T-helper 1 cell treated with Interleukin-12 subunit alpha and Interleukin-12 subunit beta and Interleukin-4 antibody, amounts not matched to agents 30 μg/mL and 1 μg/mL, for 36 hours (primary cell): ENCODE data around the gene NAPSA.

Source experiments
- H3K27ac Mint-ChIP-seq: one replicate; pipeline ENCODE4 v1.8.0; 2021; ENCODE audit warnings: mild to moderate bottlenecking, mixed read lengths
- H3K27me3 Mint-ChIP-seq: one replicate; pipeline ENCODE4 v1.8.0; 2021; ENCODE audit warnings: low read depth, mixed read lengths
- H3K36me3 Mint-ChIP-seq: one replicate; pipeline ENCODE4 v1.8.0; 2021; ENCODE audit warnings: low read depth, mixed read lengths
- H3K4me1 Mint-ChIP-seq: one replicate; pipeline ENCODE4 v1.8.0; 2021; ENCODE audit warnings: low read depth, mixed read lengths
- H3K4me3 Mint-ChIP-seq: one replicate; pipeline ENCODE4 v1.8.0; 2021; ENCODE audit warnings: mild to moderate bottlenecking, moderate library complexity, mixed read lengths
- H3K9me3 Mint-ChIP-seq: one replicate; pipeline ENCODE4 v1.8.0; 2021; ENCODE audit warnings: mixed read lengths

Gene NAPSA

GRCh38 chr19:50378863-50379236, 13.4 kb upstream of the NAPSA start:
- H3K27ac Mint-ChIP-seq: no peak overlapping the region
- no peaks in the 10 kb centered on the region for H3K27me3 Mint-ChIP-seq
- H3K4me1 Mint-ChIP-seq: peaks cover 24% of the 10 kb centered on the region
- H3K4me3 Mint-ChIP-seq: no peak overlapping the region
- peaks cover 35% of the 10 kb centered on the region for H3K36me3 Mint-ChIP-seq
- no peaks in the 10 kb centered on the region for H3K9me3 Mint-ChIP-seq

- H3K4me3 Mint-ChIP-seq: no peak overlapping the region
- peaks cover 35% of the 10 kb centered on the region for H3K36me3 Mint-ChIP-seq
- H3K27ac Mint-ChIP-seq: no peak overlapping the region
- H3K4me1 Mint-ChIP-seq: peaks cover 19% of the 10 kb centered on the region
- H3K9me3 Mint-ChIP-seq: no peaks in the 10 kb centered on the region
- H3K27me3 Mint-ChIP-seq: no peaks in the 10 kb centered on the region
These were observed 12.9 kb upstream of the NAPSA start for GRCh38 chr19:50378169-50378862.

GRCh38 chr19:50377517-50377916, 12.1 kb upstream of the NAPSA start:
- Mint-ChIP-seq H3K27me3 (no peaks in the 10 kb centered on the region), H3K4me3 (peak overlapping the region; percentile 98), H3K36me3 (peaks cover 35% of the 10 kb centered on the region), H3K4me1 (peaks cover 16% of the 10 kb centered on the region), H3K27ac (peak overlapping the region; percentile 83), H3K9me3 (no peaks in the 10 kb centered on the region)

DNA sequence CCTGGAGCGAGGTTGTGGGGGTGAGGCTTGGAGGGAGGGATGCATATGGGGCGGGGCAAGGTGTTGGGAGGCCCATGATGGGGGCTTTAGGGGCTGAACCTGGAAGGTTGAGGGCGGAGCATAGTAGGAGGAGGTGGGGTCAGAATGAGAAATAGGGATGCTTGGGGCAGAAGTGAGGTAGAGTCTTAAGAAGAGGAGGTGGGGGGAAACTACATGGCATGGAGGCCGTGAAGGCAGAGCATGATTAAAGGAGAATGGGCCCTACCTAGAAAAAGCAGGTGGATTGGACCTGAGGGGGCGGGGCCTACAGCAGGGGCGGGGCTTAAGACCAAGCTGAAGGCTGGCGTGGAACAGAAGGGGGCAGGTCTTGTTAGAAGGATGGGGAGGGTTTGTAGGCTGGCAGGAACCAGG, 11.6 kb upstream of the NAPSA start:
- Mint-ChIP-seq H3K27me3 (no peaks in the 10 kb centered on the region), H3K4me1 (peaks cover 16% of the 10 kb centered on the region), H3K9me3 (no peaks in the 10 kb centered on the region), H3K36me3 (peaks cover 35% of the 10 kb centered on the region), H3K4me3 (peak overlapping the region; percentile 98), H3K27ac (peak overlapping the region; percentile 83)

DNA sequence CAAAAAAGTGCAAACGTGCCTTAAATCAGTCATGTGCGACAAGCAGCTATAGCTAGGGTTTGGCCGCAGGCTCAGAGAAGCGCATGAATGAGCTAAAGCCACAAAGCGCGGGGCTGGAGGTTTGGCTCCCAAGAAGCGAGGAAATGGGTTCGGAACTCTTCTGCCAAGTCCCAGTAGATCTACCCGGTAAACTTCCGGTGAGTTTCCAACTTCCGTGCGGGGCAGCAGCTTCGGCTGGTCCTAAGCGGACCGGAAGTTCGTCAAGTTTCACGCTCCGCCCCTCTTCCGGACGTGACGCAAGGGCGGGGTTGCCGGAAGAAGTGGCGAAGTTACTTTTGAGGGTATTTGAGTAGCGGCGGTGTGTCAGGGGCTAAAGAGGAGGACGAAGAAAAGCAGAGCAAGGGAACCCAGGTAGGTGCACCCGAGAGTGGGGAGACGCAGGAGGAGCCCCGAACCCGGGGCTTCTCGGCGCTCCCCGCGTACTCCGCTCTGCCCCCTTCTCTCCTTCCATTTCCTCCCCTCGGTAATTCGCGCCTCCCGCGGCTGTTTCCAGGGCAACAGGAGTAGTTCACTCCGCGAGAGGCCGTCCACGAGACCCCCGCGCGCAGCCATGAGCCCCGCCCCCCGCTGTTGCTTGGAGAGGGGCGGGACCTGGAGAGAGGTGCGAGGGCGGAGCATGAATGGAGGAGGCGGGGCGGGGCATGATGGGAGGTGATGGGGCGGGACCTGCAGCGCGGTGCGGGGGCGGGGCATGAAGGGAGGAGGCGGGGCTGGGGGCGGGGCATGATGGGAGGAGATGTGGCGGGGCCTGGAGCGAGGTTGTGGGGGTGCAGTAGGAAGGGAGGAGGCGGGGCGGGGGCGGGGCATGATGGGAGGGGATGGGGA, 11.0 kb upstream of the NAPSA start, which contains the start of gene NR1H2:
Gene NR1H2 (plus strand): TSS at position 292 of the 885 bp plus-strand sequence. CDS start 1,149 bp downstream, outside the sequence.
- Mint-ChIP-seq H3K27me3 (no peaks in the 10 kb centered on the region), H3K4me3 (peak within 1 kb of the TSS; percentile 98), H3K36me3 (peaks cover 34% of the 10 kb centered on the region), H3K4me1 (peaks cover 16% of the 10 kb centered on the region), H3K9me3 (no peaks in the 10 kb centered on the region), H3K27ac (peak within 1 kb of the TSS; percentile 100)

GRCh38 chr19:50371914-50372475, 6.6 kb upstream of the NAPSA start:
- Mint-ChIP-seq H3K27ac (no peak overlapping the region), H3K9me3 (no peaks in the 10 kb centered on the region), H3K27me3 (no peaks in the 10 kb centered on the region), H3K4me1 (peaks cover 20% of the 10 kb centered on the region), H3K36me3 (peaks cover 4% of the 10 kb centered on the region), H3K4me3 (no peak overlapping the region)

GRCh38 chr19:50368649-50369570, 3.5 kb upstream of the NAPSA start:
- Mint-ChIP-seq H3K9me3 (no peaks in the 10 kb centered on the region), H3K36me3 (peaks cover 3% of the 10 kb centered on the region), H3K4me3 (peak overlapping the region; percentile 87), H3K27me3 (no peaks in the 10 kb centered on the region), H3K4me1 (peaks cover 22% of the 10 kb centered on the region), H3K27ac (peak overlapping the region; percentile 72)

GRCh38 chr19:50362656-50363424, 2.6 kb downstream of the NAPSA start:
- H3K27ac Mint-ChIP-seq: peak overlapping the region; percentile 95
- no peaks in the 10 kb centered on the region for H3K27me3 Mint-ChIP-seq
- H3K4me3 Mint-ChIP-seq: peak overlapping the region; percentile 75
- peaks cover 62% of the 10 kb centered on the region for H3K4me1 Mint-ChIP-seq
- H3K36me3 Mint-ChIP-seq: peaks cover 17% of the 10 kb centered on the region
- H3K9me3 Mint-ChIP-seq: no peaks in the 10 kb centered on the region

DNA sequence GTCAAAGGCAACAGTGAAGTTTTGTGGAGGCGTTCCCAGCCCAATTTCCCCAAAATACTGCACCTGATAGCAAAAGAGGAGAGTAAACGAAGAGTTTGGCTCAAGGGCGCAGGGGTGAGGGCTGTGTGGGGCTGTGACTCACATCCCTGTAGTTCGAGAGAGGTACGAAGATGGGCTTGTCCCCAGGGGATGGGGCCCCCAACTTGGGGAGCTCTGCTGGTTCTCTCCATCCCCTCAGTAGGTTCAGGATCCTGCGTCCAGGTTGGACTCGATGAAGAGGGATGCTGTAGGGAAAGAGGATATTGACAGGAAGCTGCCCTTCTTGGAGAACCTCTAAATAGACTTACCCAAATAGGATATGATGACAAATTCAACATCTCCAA, 3.4 kb downstream of the NAPSA start:
- H3K4me3 Mint-ChIP-seq: peak overlapping the region; percentile 27
- no peaks in the 10 kb centered on the region for H3K27me3 Mint-ChIP-seq
- H3K27ac Mint-ChIP-seq: peak overlapping the region; percentile 81
- H3K4me1 Mint-ChIP-seq: peaks cover 63% of the 10 kb centered on the region
- H3K36me3 Mint-ChIP-seq: peaks cover 15% of the 10 kb centered on the region
- H3K9me3 Mint-ChIP-seq: no peaks in the 10 kb centered on the region

DNA sequence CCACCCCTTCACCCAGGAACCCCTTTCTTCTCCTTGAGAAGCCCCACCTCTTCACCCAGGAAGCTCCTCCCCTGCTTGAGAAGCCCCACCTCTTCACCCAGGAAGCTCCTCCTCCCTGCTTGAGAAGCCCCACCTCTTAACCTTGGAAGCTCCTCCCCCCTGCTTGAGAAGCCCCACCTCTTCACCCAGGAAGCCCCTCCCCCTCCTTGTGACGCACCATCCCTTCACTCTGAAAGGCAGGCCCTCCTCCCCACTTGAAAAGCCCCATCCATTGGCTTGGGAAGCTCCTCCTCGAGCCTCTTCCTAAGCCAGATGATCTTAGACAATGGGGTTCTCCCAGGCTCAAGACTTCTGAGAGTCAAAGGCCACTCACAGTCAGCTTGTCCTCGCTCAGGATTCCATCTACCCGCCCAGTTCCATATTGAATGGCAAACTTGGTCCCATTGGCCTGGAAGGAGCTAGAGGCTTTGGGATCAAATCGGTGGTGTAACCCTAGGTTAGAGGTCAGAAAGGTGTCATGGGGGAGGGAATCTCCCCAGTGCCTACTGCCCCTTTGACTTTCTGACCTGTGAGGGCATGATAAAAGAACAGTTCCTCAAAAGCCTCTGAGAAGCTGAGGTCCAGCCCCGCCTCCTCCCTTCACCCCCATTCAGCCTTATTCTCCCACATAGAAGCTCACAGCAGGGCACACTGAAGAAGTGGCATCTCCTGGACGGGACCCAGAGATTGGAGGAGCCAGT, 4.0 kb downstream of the NAPSA start:
- H3K4me3 Mint-ChIP-seq: no peak overlapping the region
- no peaks in the 10 kb centered on the region for H3K9me3 Mint-ChIP-seq
- H3K27ac Mint-ChIP-seq: peak overlapping the region; percentile 58
- peaks cover 65% of the 10 kb centered on the region for H3K4me1 Mint-ChIP-seq
- H3K36me3 Mint-ChIP-seq: peaks cover 15% of the 10 kb centered on the region
- no peaks in the 10 kb centered on the region for H3K27me3 Mint-ChIP-seq

DNA sequence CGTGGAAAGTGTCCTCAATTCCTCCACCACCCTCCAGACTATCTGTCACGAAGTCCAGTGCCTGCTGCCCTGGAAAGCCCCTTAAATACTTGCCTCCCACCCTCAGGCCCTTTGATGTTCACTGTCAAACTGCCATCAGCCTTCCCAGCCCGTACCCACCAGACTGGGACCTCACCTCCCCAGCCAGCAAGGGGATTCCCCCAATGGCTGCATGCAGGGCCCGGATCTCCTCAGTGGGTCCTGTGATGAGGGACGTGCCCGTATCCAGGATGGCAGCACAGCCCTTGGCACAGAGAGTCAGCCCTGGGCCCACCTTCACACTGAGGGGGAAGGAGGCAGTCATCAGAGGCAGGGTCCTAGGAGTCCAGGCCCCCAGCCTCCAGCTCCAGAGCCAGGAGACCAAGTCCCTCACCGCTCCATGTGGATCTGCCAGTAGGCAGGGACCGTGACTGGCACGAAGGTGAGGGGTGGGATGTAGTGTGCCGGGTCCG, 6.1 kb downstream of the NAPSA start:
- peaks cover 14% of the 10 kb centered on the region for H3K36me3 Mint-ChIP-seq
- H3K9me3 Mint-ChIP-seq: no peaks in the 10 kb centered on the region
- H3K4me3 Mint-ChIP-seq: peak overlapping the region; percentile 87
- H3K27ac Mint-ChIP-seq: peak overlapping the region; percentile 98
- H3K27me3 Mint-ChIP-seq: no peaks in the 10 kb centered on the region
- peaks cover 54% of the 10 kb centered on the region for H3K4me1 Mint-ChIP-seq

- Mint-ChIP-seq H3K27ac (peak overlapping the region; percentile 98), H3K27me3 (no peaks in the 10 kb centered on the region), H3K4me3 (peak overlapping the region; percentile 87), H3K9me3 (no peaks in the 10 kb centered on the region), H3K36me3 (peaks cover 14% of the 10 kb centered on the region), H3K4me1 (peaks cover 52% of the 10 kb centered on the region)
These were observed 6.7 kb downstream of the NAPSA start for GRCh38 chr19:50358483-50359327.
